ENCODE results near the gene CPNE4. TPM values are rescaled to one million over a fixed set of nuclear protein-coding genes. Genes with fewer than 3 reads are reported as not detected.

The CPNE4 gene
- total RNA-seq, 1 donor from 2014 or later: 0.20 TPM

DNA sequence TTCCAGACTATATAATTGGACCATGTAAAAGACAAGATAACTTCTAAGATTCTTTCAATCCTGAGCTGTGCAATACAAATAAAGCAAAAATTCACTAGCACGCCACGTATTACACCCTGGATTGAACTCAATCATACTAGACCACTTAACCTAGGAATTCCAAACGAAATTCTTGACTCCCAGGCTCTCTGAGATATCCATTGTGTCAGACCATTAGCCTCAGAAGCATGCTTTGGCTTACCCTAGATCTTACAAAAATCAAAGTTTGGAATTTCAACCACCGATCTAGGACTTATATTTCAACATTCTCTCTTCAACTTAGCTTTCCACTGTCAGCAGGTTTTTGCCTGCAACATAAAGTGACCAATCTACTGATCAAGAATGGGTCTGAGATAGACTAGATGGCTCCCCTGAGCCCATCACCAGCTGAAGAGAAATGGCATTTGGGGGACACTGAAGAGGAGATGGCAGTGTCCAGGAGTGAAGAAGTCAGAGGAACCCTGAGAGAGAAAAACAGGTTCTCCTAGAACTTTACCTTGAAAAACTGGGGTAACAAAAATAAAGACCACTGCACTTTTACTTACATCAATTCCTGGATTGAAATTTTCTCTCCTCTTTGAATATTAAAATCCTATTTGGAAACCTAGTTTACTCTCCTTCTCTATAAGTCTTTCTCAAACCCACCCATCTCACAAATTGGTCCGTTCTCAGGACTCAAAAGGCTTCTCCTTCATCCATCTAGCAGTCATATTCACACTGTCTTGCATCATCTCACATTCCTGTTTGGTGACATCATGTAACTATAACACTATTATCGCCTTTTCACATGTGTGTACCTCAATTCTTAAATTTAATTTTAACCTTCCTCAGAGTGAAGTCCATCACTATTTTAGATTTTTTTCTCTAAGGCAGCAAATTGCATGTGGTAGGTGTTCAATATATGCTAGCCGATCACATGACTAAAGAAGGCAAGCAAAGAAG, 18.5 kb downstream of the CPNE4 start:
- no peaks in the 10 kb centered on the region for H3K4me1 Mint-ChIP-seq
- TF ChIP-seq, protein P1, sequence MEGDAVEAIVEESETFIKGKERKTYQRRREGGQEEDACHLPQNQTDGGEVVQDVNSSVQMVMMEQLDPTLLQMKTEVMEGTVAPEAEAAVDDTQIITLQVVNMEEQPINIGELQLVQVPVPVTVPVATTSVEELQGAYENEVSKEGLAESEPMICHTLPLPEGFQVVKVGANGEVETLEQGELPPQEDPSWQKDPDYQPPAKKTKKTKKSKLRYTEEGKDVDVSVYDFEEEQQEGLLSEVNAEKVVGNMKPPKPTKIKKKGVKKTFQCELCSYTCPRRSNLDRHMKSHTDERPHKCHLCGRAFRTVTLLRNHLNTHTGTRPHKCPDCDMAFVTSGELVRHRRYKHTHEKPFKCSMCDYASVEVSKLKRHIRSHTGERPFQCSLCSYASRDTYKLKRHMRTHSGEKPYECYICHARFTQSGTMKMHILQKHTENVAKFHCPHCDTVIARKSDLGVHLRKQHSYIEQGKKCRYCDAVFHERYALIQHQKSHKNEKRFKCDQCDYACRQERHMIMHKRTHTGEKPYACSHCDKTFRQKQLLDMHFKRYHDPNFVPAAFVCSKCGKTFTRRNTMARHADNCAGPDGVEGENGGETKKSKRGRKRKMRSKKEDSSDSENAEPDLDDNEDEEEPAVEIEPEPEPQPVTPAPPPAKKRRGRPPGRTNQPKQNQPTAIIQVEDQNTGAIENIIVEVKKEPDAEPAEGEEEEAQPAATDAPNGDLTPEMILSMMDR (IDR thresholded peaks at IDR 0.05; ENCODE audit: unreplicated experiment): no peak
- DNase-seq (ENCODE audit: low spot score in 2 of 2, unreplicated experiment in 2 of 2): no peak
- H3K36me3 Mint-ChIP-seq: no peaks in the 10 kb centered on the region
- peaks cover 38% of the 10 kb centered on the region for H3K27me3 Mint-ChIP-seq (ENCODE audit: low read depth)
- no peak overlapping the region for H3K27ac Mint-ChIP-seq
- no peaks in the 10 kb centered on the region for H3K9me3 Mint-ChIP-seq
- no peak overlapping the region for H3K4me3 Mint-ChIP-seq

DNA sequence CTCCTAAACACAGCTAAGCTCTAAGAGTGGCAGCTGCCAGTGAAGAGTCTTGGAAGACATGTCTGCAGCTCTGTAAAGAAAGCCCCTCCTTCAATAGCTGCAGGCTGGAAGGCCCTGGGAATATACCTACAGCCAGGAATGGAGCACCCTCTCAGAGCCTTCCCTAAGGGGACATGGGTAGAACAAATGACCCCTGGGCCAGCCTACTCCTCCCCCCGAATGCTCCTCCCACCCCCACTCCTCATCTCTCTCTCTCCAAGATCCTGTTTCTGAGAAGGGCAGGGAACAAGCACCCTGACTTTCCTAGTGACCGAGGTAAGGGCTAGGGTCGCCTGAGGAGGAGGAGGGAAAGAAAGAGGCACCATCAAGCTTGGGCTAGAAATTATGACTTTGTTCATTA, 20.7 kb downstream of the CPNE4 start:
- Mint-ChIP-seq H3K27ac (no peak overlapping the region), H3K9me3 (no peaks in the 10 kb centered on the region), H3K4me1 (peaks cover 5% of the 10 kb centered on the region), H3K36me3 (no peaks in the 10 kb centered on the region), H3K27me3 (ENCODE audit: low read depth) (peaks cover 23% of the 10 kb centered on the region), H3K4me3 (no peak overlapping the region)
- DNase-seq (ENCODE audit: low spot score in 2 of 2, unreplicated experiment in 2 of 2): no peak
- TF ChIP-seq, protein P1 (IDR thresholded peaks at IDR 0.05; ENCODE audit: unreplicated experiment): no peak

DNA sequence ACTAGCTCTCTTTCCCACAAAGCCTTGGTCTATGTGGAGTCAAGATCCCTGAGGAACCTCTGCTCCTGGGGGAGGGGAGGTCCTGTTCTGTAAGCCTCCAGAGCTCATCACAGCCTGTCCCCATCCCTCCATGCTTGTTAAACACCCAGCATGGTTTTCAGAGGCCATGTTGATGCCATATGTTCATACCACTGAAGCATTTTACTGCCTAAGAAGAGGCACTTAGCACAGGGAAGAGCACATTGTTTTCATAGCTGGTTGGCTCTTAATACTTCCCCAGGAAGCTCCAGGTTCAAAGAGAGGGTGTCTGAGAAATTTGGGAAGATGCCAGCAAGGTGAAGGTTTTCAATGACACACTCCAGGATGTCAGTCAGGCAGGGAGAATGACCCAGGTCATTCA, 25.6 kb downstream of the CPNE4 start:
- TF ChIP-seq, protein P1 (IDR thresholded peaks at IDR 0.05; ENCODE audit: unreplicated experiment): no peak
- no peak overlapping the region for H3K27ac Mint-ChIP-seq
- no peaks in the 10 kb centered on the region for H3K9me3 Mint-ChIP-seq
- no peak for DNase-seq (ENCODE audit: low spot score in 2 of 2, unreplicated experiment in 2 of 2)
- peaks cover 6% of the 10 kb centered on the region for H3K4me1 Mint-ChIP-seq
- peaks cover 6% of the 10 kb centered on the region for H3K27me3 Mint-ChIP-seq (ENCODE audit: low read depth)
- H3K4me3 Mint-ChIP-seq: no peak overlapping the region
- H3K36me3 Mint-ChIP-seq: no peaks in the 10 kb centered on the region

DNA sequence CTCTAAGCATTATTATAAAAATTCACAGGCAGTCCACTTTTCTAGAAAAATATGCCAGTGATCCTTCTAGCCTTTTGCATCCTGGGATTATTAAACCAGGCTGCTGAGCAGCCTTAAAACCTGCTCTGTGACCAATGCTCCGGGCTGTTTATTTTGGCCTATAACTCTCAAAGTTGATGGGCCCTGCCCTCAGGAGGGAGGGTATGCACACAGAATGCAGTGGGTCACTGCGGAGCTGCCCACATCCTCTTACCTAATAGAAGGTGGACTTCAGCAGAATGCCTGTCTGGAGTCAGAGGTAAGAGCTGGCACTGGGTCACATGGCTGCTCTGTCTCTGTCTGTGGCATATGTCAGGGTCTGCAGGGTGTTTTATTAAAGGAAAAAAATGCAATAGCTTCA, 26.0 kb downstream of the CPNE4 start:
- Mint-ChIP-seq H3K36me3 (no peaks in the 10 kb centered on the region), H3K27me3 (ENCODE audit: low read depth) (peaks cover 6% of the 10 kb centered on the region), H3K27ac (no peak overlapping the region), H3K9me3 (no peaks in the 10 kb centered on the region), H3K4me1 (peaks cover 6% of the 10 kb centered on the region), H3K4me3 (no peak overlapping the region)
- DNase-seq (ENCODE audit: low spot score in 2 of 2, unreplicated experiment in 2 of 2): no peak
- TF ChIP-seq, protein P1 (IDR thresholded peaks at IDR 0.05; ENCODE audit: unreplicated experiment): no peak

DNA sequence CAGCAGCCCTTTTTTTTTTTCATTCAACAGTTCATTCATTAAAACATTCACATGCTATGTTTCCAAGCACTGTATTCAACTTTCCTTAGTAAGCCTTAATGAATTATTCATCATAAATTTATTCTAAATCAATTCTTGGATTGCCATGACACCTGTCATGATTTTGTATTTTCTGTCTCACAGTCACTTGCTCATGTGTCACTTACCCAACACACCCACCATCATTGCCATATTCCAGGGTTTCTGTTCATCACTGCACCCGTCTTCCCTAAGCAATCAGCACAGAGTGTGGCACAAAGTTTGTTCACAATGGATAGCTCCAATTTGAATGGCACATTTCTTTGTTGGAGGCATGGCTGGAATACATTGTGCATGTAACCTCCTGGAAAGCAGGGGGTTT, 27.2 kb downstream of the CPNE4 start:
- H3K4me3 Mint-ChIP-seq: no peak overlapping the region
- no peaks in the 10 kb centered on the region for H3K36me3 Mint-ChIP-seq
- no peak overlapping the region for H3K27ac Mint-ChIP-seq
- TF ChIP-seq, protein P1 (IDR thresholded peaks at IDR 0.05; ENCODE audit: unreplicated experiment): no peak
- H3K27me3 Mint-ChIP-seq (ENCODE audit: low read depth): peaks cover 7% of the 10 kb centered on the region
- DNase-seq (ENCODE audit: low spot score in 2 of 2, unreplicated experiment in 2 of 2): no peak
- H3K9me3 Mint-ChIP-seq: no peaks in the 10 kb centered on the region
- peaks cover 6% of the 10 kb centered on the region for H3K4me1 Mint-ChIP-seq
